ENCODE results near the gene KCNQ1. TPM values are rescaled to one million over a fixed set of nuclear protein-coding genes. Genes with fewer than 3 reads are reported as not detected.

KCNQ1 gene
- total RNA-seq, 2 donors from 2014 or later, result 38.9 to 46.1 TPM

DNA sequence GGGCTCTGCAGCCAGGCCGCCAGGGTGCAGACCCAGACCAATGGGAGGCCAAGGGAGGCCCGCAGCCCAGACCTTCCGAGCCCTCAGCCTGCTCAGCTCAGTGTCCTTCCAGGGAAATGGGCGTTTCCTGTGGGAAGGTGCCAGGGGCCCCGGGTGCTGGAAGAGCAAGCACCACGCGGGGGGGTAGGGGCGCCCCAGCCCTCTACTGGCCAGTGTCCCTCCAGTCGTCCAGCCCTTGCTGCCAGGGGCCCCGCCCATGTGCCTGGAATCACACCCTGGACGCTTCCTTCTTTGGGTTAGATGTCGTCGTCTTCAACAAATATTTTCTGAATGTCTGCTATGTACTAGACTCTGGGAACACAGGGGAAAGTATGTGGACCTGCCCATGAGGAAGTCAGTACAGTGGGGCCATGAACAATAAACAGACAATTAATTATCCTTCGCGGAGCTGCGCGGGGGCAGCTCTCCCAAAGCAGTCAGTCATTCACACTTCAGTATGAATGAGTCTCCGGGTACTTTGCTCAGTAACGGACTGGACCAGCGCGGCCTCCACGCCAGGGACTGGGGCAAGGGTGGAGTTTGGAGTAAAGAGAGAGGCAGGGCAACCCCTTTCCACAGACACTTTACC, 380.6 kb downstream of the KCNQ1 start:
- Histone ChIP-seq H3K27me3 (no peaks in the 10 kb centered on the region), H3K4me1 (peaks cover 33% of the 10 kb centered on the region), H3K36me3 (replicated peaks in 1 of 2; ENCODE audit: insufficient read depth in 1 of 2, low read depth in 2 of 2) (no peaks in the 10 kb centered on the region), H3K9me3 (no peaks in the 10 kb centered on the region), H3K4me3 (no peak overlapping the region), H3K27ac (peak overlapping the region; percentile 74 to 88 (median 84))
- ATAC-seq, result peak; percentile 66
- WGBS, 2 donors, result 55 to 72% methylated on average over 11 to 19 of the region's 22 CpGs
- TF ChIP-seq POLR2A (IDR thresholded peaks at IDR 0.05), result no peak
- TF ChIP-seq, protein P1, sequence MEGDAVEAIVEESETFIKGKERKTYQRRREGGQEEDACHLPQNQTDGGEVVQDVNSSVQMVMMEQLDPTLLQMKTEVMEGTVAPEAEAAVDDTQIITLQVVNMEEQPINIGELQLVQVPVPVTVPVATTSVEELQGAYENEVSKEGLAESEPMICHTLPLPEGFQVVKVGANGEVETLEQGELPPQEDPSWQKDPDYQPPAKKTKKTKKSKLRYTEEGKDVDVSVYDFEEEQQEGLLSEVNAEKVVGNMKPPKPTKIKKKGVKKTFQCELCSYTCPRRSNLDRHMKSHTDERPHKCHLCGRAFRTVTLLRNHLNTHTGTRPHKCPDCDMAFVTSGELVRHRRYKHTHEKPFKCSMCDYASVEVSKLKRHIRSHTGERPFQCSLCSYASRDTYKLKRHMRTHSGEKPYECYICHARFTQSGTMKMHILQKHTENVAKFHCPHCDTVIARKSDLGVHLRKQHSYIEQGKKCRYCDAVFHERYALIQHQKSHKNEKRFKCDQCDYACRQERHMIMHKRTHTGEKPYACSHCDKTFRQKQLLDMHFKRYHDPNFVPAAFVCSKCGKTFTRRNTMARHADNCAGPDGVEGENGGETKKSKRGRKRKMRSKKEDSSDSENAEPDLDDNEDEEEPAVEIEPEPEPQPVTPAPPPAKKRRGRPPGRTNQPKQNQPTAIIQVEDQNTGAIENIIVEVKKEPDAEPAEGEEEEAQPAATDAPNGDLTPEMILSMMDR (IDR thresholded peaks at IDR 0.05), result peak in 4 of 7 experiments; percentile 17 to 38 (median 22)
- DNase-seq, result peak; percentile 47 to 81 (median 70)
- intact Hi-C loops (cut with DNase I), result no loop called here

DNA sequence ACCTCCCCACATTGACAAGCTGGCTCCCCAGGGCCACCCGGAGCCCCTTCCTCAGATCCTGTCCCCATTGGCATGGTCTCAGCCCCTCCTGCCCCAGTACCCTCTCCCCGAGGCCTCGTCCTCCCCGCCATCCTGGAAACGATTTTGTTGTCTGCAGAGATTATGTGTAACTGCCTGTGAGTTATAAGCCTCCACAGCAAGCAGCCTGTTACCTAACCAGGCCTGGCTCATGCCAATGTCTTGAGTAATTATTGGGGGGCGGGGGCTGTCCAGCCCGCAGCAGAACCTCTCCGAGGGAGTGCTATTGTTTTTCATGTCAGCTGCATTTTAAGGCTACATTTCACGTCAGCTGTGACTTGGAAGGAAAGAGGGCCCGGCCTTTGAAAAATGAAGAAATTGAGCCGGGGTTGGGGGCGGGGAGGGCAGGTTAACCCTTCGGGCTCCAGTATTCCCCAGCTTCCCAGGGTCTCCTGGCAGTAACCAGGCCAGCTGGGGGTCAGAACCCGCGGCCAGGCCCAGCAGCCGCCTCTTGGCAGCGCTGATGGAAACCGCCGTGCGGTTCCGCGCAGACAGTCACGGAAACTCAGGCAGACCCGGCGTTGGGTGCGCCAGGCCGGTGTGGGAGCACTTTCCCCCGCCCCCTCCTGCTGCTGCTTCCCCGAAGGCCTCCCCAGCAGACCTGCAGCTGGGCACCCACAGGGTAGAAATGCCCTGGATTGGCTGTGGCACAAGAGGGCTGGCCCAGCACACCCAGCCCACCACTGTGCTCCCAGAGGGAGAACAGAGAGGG, 381.3 kb downstream of the KCNQ1 start:
- H3K27me3 ChIP-seq, result no peaks in the 10 kb centered on the region
- intact Hi-C loops (cut with DNase I), result no loop called here
- H3K9me3 ChIP-seq, result no peaks in the 10 kb centered on the region
- TF ChIP-seq, protein P1 (IDR thresholded peaks at IDR 0.05), result no peak
- peak in 2 of 3 donors; percentile 7 to 18 for TF ChIP-seq POLR2A (IDR thresholded peaks at IDR 0.05)
- no peaks in the 10 kb centered on the region for H3K36me3 ChIP-seq (replicated peaks in 1 of 2; ENCODE audit: insufficient read depth in 1 of 2, low read depth in 2 of 2)
- peaks cover 33% of the 10 kb centered on the region for H3K4me1 ChIP-seq
- ATAC-seq (peak; percentile 79), DNase-seq (peak; percentile 45 to 76 (median 66))
- no peak overlapping the region for H3K4me3 ChIP-seq
- peak overlapping the region; percentile 74 to 88 (median 84) for H3K27ac ChIP-seq
- 46 to 47% methylated on average over 23 to 29 of the region's 29 CpGs for WGBS, 2 donors

DNA sequence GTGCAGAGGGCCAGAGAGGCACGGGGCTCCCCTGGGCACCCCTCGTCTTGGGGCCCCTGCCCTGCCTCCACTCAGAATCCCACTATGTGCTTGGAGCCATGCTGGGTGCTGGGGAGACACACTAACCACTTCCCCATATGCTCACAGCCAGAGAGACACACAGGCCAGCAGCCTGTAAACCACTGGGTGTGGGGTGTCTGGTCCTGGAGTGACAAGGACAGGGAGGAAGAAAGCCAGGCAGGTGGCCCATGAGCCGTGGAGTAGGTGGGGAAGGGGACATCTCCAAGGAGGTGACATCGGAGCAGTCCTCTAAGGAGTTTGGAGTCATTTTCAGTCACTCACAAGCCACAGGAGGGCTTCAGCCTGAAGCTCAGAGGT, 381.9 kb downstream of the KCNQ1 start:
- WGBS, 2 donors, result 37 to 63% methylated on average over 4 of the region's 4 CpGs
- Histone ChIP-seq H3K27ac (peak overlapping the region; percentile 74 to 88 (median 84)), H3K9me3 (no peaks in the 10 kb centered on the region), H3K36me3 (replicated peaks in 1 of 2; ENCODE audit: insufficient read depth in 1 of 2, low read depth in 2 of 2) (no peaks in the 10 kb centered on the region), H3K27me3 (no peaks in the 10 kb centered on the region), H3K4me3 (no peak overlapping the region), H3K4me1 (peaks cover 33% of the 10 kb centered on the region)
- ATAC-seq (no peak), DNase-seq (peak in 1 of 4 donors; percentile 19)
- TF ChIP-seq POLR2A (IDR thresholded peaks at IDR 0.05), result no peak
- TF ChIP-seq, protein P1 (IDR thresholded peaks at IDR 0.05), result no peak
- intact Hi-C loops (cut with DNase I), result no loop called here

DNA sequence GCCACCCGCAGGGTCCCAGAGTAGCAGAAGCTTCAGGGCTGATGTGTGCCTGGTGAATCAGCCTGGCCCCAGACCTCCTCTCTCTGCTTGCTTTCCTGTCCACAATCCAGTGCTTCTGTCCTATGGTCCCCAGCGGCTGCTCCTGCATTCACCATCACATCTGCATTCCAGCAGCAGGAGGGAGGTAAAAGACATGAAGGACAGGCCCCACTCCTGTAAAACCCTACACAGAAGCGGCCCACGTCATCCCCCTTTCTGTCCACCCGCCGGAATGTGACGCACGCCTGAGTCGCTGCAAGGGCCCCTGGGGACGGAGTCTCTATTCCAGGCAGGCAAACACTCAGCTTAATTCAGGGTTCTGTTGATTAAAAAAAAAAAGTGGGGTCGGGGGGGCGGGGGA, 382.4 kb downstream of the KCNQ1 start:
- ATAC-seq, result no peak
- Histone ChIP-seq H3K36me3 (replicated peaks in 1 of 2; ENCODE audit: insufficient read depth in 1 of 2, low read depth in 2 of 2) (no peaks in the 10 kb centered on the region), H3K9me3 (no peaks in the 10 kb centered on the region), H3K4me3 (no peak overlapping the region), H3K4me1 (peaks cover 33% of the 10 kb centered on the region), H3K27ac (peak overlapping the region in 3 of 4 donors; percentile 83 to 88 (median 86)), H3K27me3 (no peaks in the 10 kb centered on the region)
- TF ChIP-seq, protein P1 (IDR thresholded peaks at IDR 0.05), result no peak
- no peak for TF ChIP-seq POLR2A (IDR thresholded peaks at IDR 0.05)
- intact Hi-C loops (cut with DNase I), result no loop called here
- 83 to 99% methylated on average over 10 to 12 of the region's 12 CpGs for WGBS, 2 donors
- DNase-seq, result no peak

Data from body of pancreas (tissue), 4 donors.